ENCODE results near the gene NCAM1.
A peak's percentile ranks its signal among the peaks of the same experiment; 100 is the strongest.

NCAM1 gene

GRCh38 chr11:113174882-113175281 is 213.7 kb downstream of the NCAM1 start:
- no peak for DNase-seq

- DNase-seq: no peak
Observed at GRCh38 chr11:113176599-113177360, 215.6 kb downstream of the NCAM1 start.

GRCh38 chr11:113177671-113178070 is 216.5 kb downstream of the NCAM1 start:
- DNase-seq: no peak

- DNase-seq: no peak
Observed at GRCh38 chr11:113178381-113179070, 217.3 kb downstream of the NCAM1 start.

GRCh38 chr11:113179181-113179704 is 218.0 kb downstream of the NCAM1 start:
- DNase-seq: no peak

GRCh38 chr11:113181094-113181493 is 219.9 kb downstream of the NCAM1 start:
- no peak for DNase-seq

- DNase-seq: no peak
Observed at GRCh38 chr11:113182288-113182687, 221.1 kb downstream of the NCAM1 start.

- DNase-seq: no peak
Observed at GRCh38 chr11:113184498-113184897, 223.3 kb downstream of the NCAM1 start.

- DNase-seq: no peak
Observed at GRCh38 chr11:113188371-113188834, 227.2 kb downstream of the NCAM1 start.

- peak; percentile 45 to 75 for DNase-seq
Observed at GRCh38 chr11:113189909-113190667, 228.9 kb downstream of the NCAM1 start.

GRCh38 chr11:113192121-113192925 is 231.1 kb downstream of the NCAM1 start:
- DNase-seq: no peak

- no peak for DNase-seq
Observed at GRCh38 chr11:113193016-113193415, 231.8 kb downstream of the NCAM1 start.

- peak; percentile 46 to 81 for DNase-seq
Observed at GRCh38 chr11:113193946-113194345, 232.7 kb downstream of the NCAM1 start.

- DNase-seq: no peak
Observed at GRCh38 chr11:113195728-113196127, 234.5 kb downstream of the NCAM1 start.

- no peak for DNase-seq
Observed at GRCh38 chr11:113197446-113197845, 236.2 kb downstream of the NCAM1 start.

- DNase-seq: no peak
Observed at GRCh38 chr11:113198972-113199661, 237.9 kb downstream of the NCAM1 start.

GRCh38 chr11:113199866-113200265 is 238.6 kb downstream of the NCAM1 start:
- DNase-seq: no peak

- no peak for DNase-seq
Observed at GRCh38 chr11:113201054-113201818, 240.0 kb downstream of the NCAM1 start.

GRCh38 chr11:113202431-113202830 is 241.2 kb downstream of the NCAM1 start:
- no peak for DNase-seq

GRCh38 chr11:113203141-113203753 is 242.0 kb downstream of the NCAM1 start:
- no peak for DNase-seq

Measured in NCI-H446 (cell line).